ENCODE measurements around the gene PPP4R2. TPM values are rescaled to one million over a fixed set of nuclear protein-coding genes. Genes with fewer than 3 reads are reported as not detected.

The PPP4R2 gene
- total RNA-seq, 1 donor from 2014 or later, result 143 TPM

DNA sequence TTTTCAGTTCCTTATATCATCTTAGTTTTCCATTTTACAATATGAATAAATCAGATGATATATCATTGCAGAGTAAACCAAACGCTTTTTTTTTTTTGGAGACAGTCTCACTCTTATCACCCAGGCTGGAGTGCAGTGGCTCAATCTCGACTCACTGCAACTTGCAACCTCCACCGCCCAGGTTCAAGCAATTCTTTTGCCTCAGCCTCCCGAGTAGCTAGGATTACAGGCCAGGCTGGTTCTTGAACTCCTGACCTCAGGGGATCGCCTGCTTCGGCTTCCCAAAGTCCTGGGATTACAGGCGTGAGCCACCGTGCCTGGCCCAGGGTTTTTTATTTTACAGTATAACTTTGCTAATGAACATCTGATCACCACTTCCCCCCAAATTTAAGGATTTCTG lies 59.0 kb downstream of the PPP4R2 start:
- Histone ChIP-seq H3K9me3 (ENCODE audit: low read depth) (no peaks in the 10 kb centered on the region), H3K27me3 (no peaks in the 10 kb centered on the region), H3F3A (ENCODE audit: low read depth) (peaks cover 16% of the 10 kb centered on the region), H2AFZ (replicated peaks) (no peak overlapping the region), H3K9ac (no peak overlapping the region), H3K4me2 (no peak overlapping the region), H3K79me2 (ENCODE audit: low read depth) (peaks cover 52% of the 10 kb centered on the region), H3K4me1 (no peaks in the 10 kb centered on the region), H3K4me3 (no peak overlapping the region), H3K36me3 (no peaks in the 10 kb centered on the region), H4K20me1 (ENCODE audit: low read depth) (peaks cover 30% of the 10 kb centered on the region), H3K27ac (no peak overlapping the region)
- no peak for DNase-seq (ENCODE audit: low spot score)
- Mint-ChIP-seq H3K36me3 (peaks cover 5% of the 10 kb centered on the region), H3K4me1 (no peaks in the 10 kb centered on the region), H3K9me3 (no peaks in the 10 kb centered on the region), H3K27ac (no peak overlapping the region), H3K27me3 (ENCODE audit: insufficient read depth, low read depth) (no peaks in the 10 kb centered on the region), H3K4me3 (no peak overlapping the region)
- TF ChIP-seq EZH2 (IDR thresholded peaks at IDR 0.05) (no peak), EZH2phosphoT487 (IDR thresholded peaks at IDR 0.05) (no peak)
- TF ChIP-seq, protein P1, sequence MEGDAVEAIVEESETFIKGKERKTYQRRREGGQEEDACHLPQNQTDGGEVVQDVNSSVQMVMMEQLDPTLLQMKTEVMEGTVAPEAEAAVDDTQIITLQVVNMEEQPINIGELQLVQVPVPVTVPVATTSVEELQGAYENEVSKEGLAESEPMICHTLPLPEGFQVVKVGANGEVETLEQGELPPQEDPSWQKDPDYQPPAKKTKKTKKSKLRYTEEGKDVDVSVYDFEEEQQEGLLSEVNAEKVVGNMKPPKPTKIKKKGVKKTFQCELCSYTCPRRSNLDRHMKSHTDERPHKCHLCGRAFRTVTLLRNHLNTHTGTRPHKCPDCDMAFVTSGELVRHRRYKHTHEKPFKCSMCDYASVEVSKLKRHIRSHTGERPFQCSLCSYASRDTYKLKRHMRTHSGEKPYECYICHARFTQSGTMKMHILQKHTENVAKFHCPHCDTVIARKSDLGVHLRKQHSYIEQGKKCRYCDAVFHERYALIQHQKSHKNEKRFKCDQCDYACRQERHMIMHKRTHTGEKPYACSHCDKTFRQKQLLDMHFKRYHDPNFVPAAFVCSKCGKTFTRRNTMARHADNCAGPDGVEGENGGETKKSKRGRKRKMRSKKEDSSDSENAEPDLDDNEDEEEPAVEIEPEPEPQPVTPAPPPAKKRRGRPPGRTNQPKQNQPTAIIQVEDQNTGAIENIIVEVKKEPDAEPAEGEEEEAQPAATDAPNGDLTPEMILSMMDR (IDR thresholded peaks at IDR 0.05), result no peak

DNA sequence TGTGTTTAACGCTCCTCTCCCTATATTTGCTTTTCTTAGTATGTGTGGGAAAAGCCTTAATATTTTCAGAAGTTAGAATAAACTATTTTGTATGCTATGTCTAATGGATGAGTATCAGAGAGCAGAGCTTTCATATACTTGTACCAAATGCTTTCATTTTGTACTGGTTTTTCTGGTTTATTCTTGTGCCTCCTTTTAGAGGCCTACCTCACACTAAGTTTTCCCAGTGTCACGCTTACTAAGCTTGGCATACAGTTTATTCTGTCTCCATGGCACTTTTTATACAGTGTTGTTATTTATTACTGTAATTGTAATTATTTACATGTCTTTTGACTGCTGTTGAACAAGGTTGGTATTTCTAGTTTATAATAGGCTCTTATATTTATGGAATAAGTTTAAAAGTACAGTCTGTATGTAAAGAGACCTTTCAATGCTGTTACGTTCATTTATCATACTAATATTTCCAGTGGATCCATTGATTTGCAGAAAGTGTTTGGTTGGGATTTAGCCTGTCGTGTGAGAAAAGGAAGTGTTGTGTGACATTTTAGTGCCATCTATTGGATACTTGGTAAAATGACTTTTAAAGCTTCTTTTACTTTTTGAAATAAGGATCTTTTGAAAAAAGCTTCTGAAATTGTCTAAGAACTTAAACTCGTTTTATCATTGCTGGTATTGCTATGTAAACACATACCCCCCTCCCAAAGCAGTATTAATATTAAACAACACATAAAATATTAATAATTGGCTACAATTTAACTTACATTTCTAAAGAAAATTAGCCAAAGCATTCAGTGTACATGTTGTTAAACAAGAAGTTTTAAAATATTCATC lies 59.6 kb downstream of the PPP4R2 start:
- no peak overlapping the region for H3K4me2 ChIP-seq
- Mint-ChIP-seq H3K4me3 (no peak overlapping the region), H3K36me3 (peaks cover 4% of the 10 kb centered on the region), H3K27ac (no peak overlapping the region), H3K4me1 (no peaks in the 10 kb centered on the region), H3K9me3 (no peaks in the 10 kb centered on the region), H3K27me3 (ENCODE audit: insufficient read depth, low read depth) (no peaks in the 10 kb centered on the region)
- peaks cover 24% of the 10 kb centered on the region for H4K20me1 ChIP-seq (ENCODE audit: low read depth)
- no peak overlapping the region for H2AFZ ChIP-seq (replicated peaks)
- H3K9me3 ChIP-seq (ENCODE audit: low read depth), result no peaks in the 10 kb centered on the region
- H3K4me3 ChIP-seq, result no peak overlapping the region
- no peaks in the 10 kb centered on the region for H3K4me1 ChIP-seq
- TF ChIP-seq EZH2phosphoT487 (IDR thresholded peaks at IDR 0.05), result no peak
- TF ChIP-seq, protein P1 (IDR thresholded peaks at IDR 0.05), result peak; percentile 57
- no peak overlapping the region for H3K9ac ChIP-seq
- no peaks in the 10 kb centered on the region for H3K27me3 ChIP-seq
- peaks cover 15% of the 10 kb centered on the region for H3F3A ChIP-seq (ENCODE audit: low read depth)
- H3K27ac ChIP-seq, result no peak overlapping the region
- peaks cover 59% of the 10 kb centered on the region for H3K79me2 ChIP-seq (ENCODE audit: low read depth)
- no peaks in the 10 kb centered on the region for H3K36me3 ChIP-seq
- DNase-seq (ENCODE audit: low spot score), result peak; percentile 25

DNA sequence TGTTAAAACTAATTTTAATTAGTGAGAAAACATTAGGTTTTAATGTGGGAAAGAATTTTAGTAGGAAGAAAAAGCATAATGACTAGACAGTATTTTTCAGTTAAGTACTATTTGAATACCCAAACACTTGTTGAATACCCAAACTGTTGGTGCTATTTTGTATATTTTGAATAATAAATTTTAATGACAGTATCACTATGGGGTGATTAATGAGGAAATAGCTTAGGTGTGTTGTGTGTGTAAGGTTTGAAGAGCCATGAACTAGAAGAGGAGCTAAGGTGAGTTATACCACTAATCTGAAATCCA lies 60.2 kb downstream of the PPP4R2 start:
- no peak for DNase-seq (ENCODE audit: low spot score)
- no peak overlapping the region for H3K27ac Mint-ChIP-seq
- Histone ChIP-seq H3K9me3 (ENCODE audit: low read depth) (no peaks in the 10 kb centered on the region), H4K20me1 (ENCODE audit: low read depth) (peaks cover 18% of the 10 kb centered on the region), H3K79me2 (ENCODE audit: low read depth) (peaks cover 64% of the 10 kb centered on the region), H2AFZ (replicated peaks) (no peak overlapping the region), H3K27ac (no peak overlapping the region), H3K4me2 (no peak overlapping the region), H3K27me3 (no peaks in the 10 kb centered on the region), H3K4me3 (no peak overlapping the region), H3F3A (ENCODE audit: low read depth) (peaks cover 15% of the 10 kb centered on the region), H3K4me1 (no peaks in the 10 kb centered on the region), H3K9ac (no peak overlapping the region), H3K36me3 (peaks cover 1% of the 10 kb centered on the region)
- TF ChIP-seq, protein P1 (IDR thresholded peaks at IDR 0.05), result no peak
- no peak for TF ChIP-seq EZH2 (IDR thresholded peaks at IDR 0.05)
- TF ChIP-seq EZH2phosphoT487 (IDR thresholded peaks at IDR 0.05), result no peak
- no peak overlapping the region for H3K4me3 Mint-ChIP-seq
- H3K36me3 Mint-ChIP-seq, result peaks cover 2% of the 10 kb centered on the region
- no peaks in the 10 kb centered on the region for H3K27me3 Mint-ChIP-seq (ENCODE audit: insufficient read depth, low read depth)
- no peaks in the 10 kb centered on the region for H3K4me1 Mint-ChIP-seq
- H3K9me3 Mint-ChIP-seq, result no peaks in the 10 kb centered on the region
